H54 (cell line): ENCODE data around the gene SLC49A3.
"Not testable (repeated sequence)": the region's sequence is repeated elsewhere in the genome, so short reads cannot be mapped to it uniquely, and the experiment has no call there.

Experiments
- DNase-seq: peaks from one replicate; pipeline ENCODE4 v3.0.0; 2011; ENCODE audit warnings: low spot score, mixed read lengths; ENCODE audit not compliant: insufficient read length
- FAIRE-seq: peaks from 3 replicates; lab custom pipeline; 2011; peaks lifted over from hg19 to GRCh38; lab: Jason Lieb, UNC
- POLR2A ChIP-seq: IDR thresholded peaks from 2 replicates; pipeline ENCODE4 v1.6.1; 2011; ENCODE audit warnings: low read depth, mild to moderate bottlenecking, low read length

The SLC49A3 gene

GRCh38 chr4:650461-650860 is 38.5 kb downstream of the SLC49A3 start:
- FAIRE-seq (no peak), DNase-seq (no peak)
- no peak for TF ChIP-seq POLR2A

GRCh38 chr4:649751-650310 is 39.1 kb downstream of the SLC49A3 start:
- FAIRE-seq (no peak), DNase-seq (no peak)
- no peak for TF ChIP-seq POLR2A

GRCh38 chr4:649293-649625 is 39.7 kb downstream of the SLC49A3 start:
- TF ChIP-seq POLR2A, result no peak
- FAIRE-seq, result no peak
- no peak for DNase-seq

GRCh38 chr4:648579-649292 is 40.2 kb downstream of the SLC49A3 start:
- FAIRE-seq (no peak), DNase-seq (no peak)
- no peak for TF ChIP-seq POLR2A

GRCh38 chr4:647481-647880 is 41.5 kb downstream of the SLC49A3 start:
- no peak for DNase-seq
- TF ChIP-seq POLR2A, result no peak
- no peak for FAIRE-seq

- no peak for TF ChIP-seq POLR2A
- DNase-seq (no peak), FAIRE-seq (no peak)
Observed at GRCh38 chr4:646460-646859, 42.5 kb downstream of the SLC49A3 start.

GRCh38 chr4:642366-642765 is 46.6 kb downstream of the SLC49A3 start:
- not testable (repeated sequence) for FAIRE-seq, DNase-seq

GRCh38 chr4:637536-638280 is 51.2 kb downstream of the SLC49A3 start:
- FAIRE-seq, result no peak
- no peak for TF ChIP-seq POLR2A
- no peak for DNase-seq

- FAIRE-seq, result no peak
- DNase-seq, result no peak
- TF ChIP-seq POLR2A, result no peak
Observed at GRCh38 chr4:636628-637159, 52.3 kb downstream of the SLC49A3 start.

- DNase-seq, result no peak
- FAIRE-seq, result no peak
- no peak for TF ChIP-seq POLR2A
Observed at GRCh38 chr4:635851-636627, 52.9 kb downstream of the SLC49A3 start.

- not testable (repeated sequence) for DNase-seq, FAIRE-seq
Observed at GRCh38 chr4:635066-635835, 53.7 kb downstream of the SLC49A3 start.

GRCh38 chr4:634599-634985 is 54.4 kb downstream of the SLC49A3 start:
- FAIRE-seq (no peak), DNase-seq (no peak)
- no peak for TF ChIP-seq POLR2A

- no peak for TF ChIP-seq POLR2A
- FAIRE-seq (no peak), DNase-seq (no peak)
Observed at GRCh38 chr4:633976-634598, 54.9 kb downstream of the SLC49A3 start.
